ENCODE measurements around the gene HPSE. TPM values are rescaled to one million over a fixed set of nuclear protein-coding genes. Genes with fewer than 3 reads are reported as not detected.

HPSE gene
- total and polyA plus RNA-seq, 2 of the 13 experiments (the other 11 are each of a cell fraction or from before 2014, with no cell fraction given) = not detected

GRCh38 chr4:83323136-83323535 is 11.5 kb downstream of the HPSE start (continued):
- TF ChIP-seq SYNCRIP (IDR thresholded peaks at IDR 0.05; ENCODE audit: insufficient read depth, low read depth, low read length) (no peak), ARID5B (CRISPR knock-in tag; IDR thresholded peaks at IDR 0.05) (peak; percentile 63), MED13 (CRISPR knock-in tag; IDR thresholded peaks at IDR 0.05) (no peak), ZHX1 (CRISPR knock-in tag; IDR thresholded peaks at IDR 0.05; ENCODE audit: low read depth) (no peak), ZNF234 (CRISPR knock-in tag; conservative IDR thresholded peaks at IDR 0.05) (no peak), CHD4 (IDR thresholded peaks at IDR 0.05; ENCODE audit: borderline replicate concordance, low read length) (no peak), GABPB1 (CRISPR knock-in tag; IDR thresholded peaks at IDR 0.05) (no peak), ZNF326 (CRISPR knock-in tag; IDR thresholded peaks at IDR 0.05; ENCODE audit: borderline replicate concordance) (no peak), ZNF33A (CRISPR knock-in tag; IDR thresholded peaks at IDR 0.05; ENCODE audit: borderline replicate concordance) (no peak), ZMYM3 (CRISPR knock-in tag; IDR thresholded peaks at IDR 0.05) (no peak), PBX3 (CRISPR knock-in tag; IDR thresholded peaks at IDR 0.05; ENCODE audit: borderline replicate concordance) (no peak), TBX2 (CRISPR knock-in tag; IDR thresholded peaks at IDR 0.05; ENCODE audit: borderline replicate concordance) (peak; percentile 81; the same call in 1 of the 2 replicates), ZNF34 (CRISPR knock-in tag; IDR thresholded peaks at IDR 0.05; ENCODE audit: borderline replicate concordance) (no peak), ATF1 (CRISPR knock-in tag; IDR thresholded peaks at IDR 0.05) (no peak), ZNF143 (CRISPR knock-in tag; IDR thresholded peaks at IDR 0.05) (peak; percentile 59; the same call in 1 of the 2 replicates), ZNF567 (CRISPR knock-in tag; IDR thresholded peaks at IDR 0.05; ENCODE audit: borderline replicate concordance) (no peak), POLR2G (IDR thresholded peaks at IDR 0.05; ENCODE audit: low read depth, low read length) (no peak)

Data from HepG2 (cell line).